MM.1S (cell line): Measurements from ENCODE around the gene MAP1LC3B2.

Experiments used
- EZH2 ChIP-seq: fragments of 300-600 bp; sonication (generic); optimal IDR thresholded peaks from 2 replicates; pipeline ENCODE3; 2017; ENCODE audit warnings: low read depth, mild to moderate bottlenecking, antibody characterized with exemption, low read length, mixed read lengths
- TF ChIP-seq, protein P1 (sequence below): fragments of 300-600 bp; sonication (generic); IDR thresholded peaks from 2 replicates; pipeline ENCODE4 v1.5.1; 2016; ENCODE audit warnings: antibody characterized with exemption, low read length, mixed read lengths

DNA sequence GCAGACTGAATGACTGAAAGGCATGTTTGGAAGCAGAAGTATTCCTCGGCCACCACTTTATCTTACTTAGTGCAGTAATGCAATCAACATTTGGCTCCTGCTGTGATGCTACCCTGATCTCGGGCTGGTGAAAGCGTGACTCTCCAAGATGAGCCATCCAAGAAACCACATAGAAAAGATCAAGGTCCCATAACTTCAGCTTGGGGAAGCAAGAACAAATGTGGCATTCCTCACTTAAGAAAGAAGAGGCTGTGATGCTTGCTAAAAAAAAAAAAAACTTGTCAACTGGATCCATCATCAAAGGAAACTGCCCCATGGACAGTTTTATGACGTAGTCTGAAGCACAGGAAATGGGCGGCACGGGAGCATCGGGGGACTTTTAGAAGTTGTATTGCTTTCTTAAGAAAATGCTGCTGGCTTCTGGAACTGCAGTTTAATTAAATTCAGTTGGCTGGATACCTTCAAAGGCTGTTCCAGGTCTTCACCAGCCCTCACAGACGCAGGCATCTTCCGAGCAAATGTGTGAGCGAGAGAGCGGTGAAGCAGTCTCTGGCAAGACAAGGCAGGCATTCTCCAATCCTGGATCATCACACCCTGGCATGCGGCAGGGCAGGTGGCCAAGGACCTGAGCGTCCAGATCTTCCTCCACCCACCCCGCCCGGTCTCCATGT, 38.2 kb upstream of the MAP1LC3B2 start:
- TF ChIP-seq, protein P1, sequence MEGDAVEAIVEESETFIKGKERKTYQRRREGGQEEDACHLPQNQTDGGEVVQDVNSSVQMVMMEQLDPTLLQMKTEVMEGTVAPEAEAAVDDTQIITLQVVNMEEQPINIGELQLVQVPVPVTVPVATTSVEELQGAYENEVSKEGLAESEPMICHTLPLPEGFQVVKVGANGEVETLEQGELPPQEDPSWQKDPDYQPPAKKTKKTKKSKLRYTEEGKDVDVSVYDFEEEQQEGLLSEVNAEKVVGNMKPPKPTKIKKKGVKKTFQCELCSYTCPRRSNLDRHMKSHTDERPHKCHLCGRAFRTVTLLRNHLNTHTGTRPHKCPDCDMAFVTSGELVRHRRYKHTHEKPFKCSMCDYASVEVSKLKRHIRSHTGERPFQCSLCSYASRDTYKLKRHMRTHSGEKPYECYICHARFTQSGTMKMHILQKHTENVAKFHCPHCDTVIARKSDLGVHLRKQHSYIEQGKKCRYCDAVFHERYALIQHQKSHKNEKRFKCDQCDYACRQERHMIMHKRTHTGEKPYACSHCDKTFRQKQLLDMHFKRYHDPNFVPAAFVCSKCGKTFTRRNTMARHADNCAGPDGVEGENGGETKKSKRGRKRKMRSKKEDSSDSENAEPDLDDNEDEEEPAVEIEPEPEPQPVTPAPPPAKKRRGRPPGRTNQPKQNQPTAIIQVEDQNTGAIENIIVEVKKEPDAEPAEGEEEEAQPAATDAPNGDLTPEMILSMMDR, result no peak
- no peak for TF ChIP-seq EZH2
